SU-DHL-6 (cell line): ENCODE data around the gene NOP56.

Experiments used
- H2AFZ ChIP-seq: fragments of 200-600 bp; sonication (generic); 2 replicates; pipeline ENCODE4 v1.6.1; 2014; ENCODE audit warnings: low read depth, mild to moderate bottlenecking, moderate library complexity, mixed read lengths, antibody characterized with exemption, low read length; ENCODE audit not compliant: severe bottlenecking
- H3F3A ChIP-seq: fragments of 200-600 bp; shearing (Covaris generic); 2 replicates; pipeline ENCODE4 v1.6.0; 2016; ENCODE audit warnings: antibody characterized with exemption, mild to moderate bottlenecking; ENCODE audit not compliant: insufficient read depth
- H3K27ac ChIP-seq: fragments of 200-600 bp; sonication (generic); 2 replicates; pipeline ENCODE4 v1.5.1; 2016; ENCODE audit warnings: low read depth, mild to moderate bottlenecking, low read length, moderate library complexity, mixed read lengths
- H3K27me3 ChIP-seq: fragments of 200-600 bp; sonication (generic), shearing (Covaris generic); 2 replicates; pipeline ENCODE4 v1.6.0; 2014; ENCODE audit warnings: mild to moderate bottlenecking, low read length
- H3K36me3 ChIP-seq: fragments of 200-600 bp; sonication (generic); 2 replicates; pipeline ENCODE4 v1.6.1; 2014; ENCODE audit warnings: mild to moderate bottlenecking, low read length, mixed read lengths
- H3K4me2 ChIP-seq: fragments of 300-600, 200-600 bp; shearing (Covaris generic), sonication (generic); 2 replicates; pipeline ENCODE4 v1.6.0; 2014; ENCODE audit warnings: low read length, low read depth, mild to moderate bottlenecking; ENCODE audit not compliant: poor library complexity, severe bottlenecking
- H3K4me3 ChIP-seq: fragments of 200-600 bp; sonication (generic); 2 replicates; pipeline ENCODE4 v1.5.1; 2014; ENCODE audit warnings: antibody characterized with exemption, low read length, mild to moderate bottlenecking, mixed read lengths; ENCODE audit not compliant: insufficient read depth, poor library complexity, severe bottlenecking
- H3K79me2 ChIP-seq: fragments of 200-600 bp; sonication (generic); 2 replicates; pipeline ENCODE4 v1.6.1; 2014; ENCODE audit warnings: mild to moderate bottlenecking, low read length, moderate library complexity; ENCODE audit not compliant: insufficient read depth
- H3K9ac ChIP-seq: fragments of 200-600 bp; sonication (generic); 2 replicates; pipeline ENCODE4 v1.7.0; 2014; ENCODE audit warnings: mild to moderate bottlenecking, low read length
- H3K9me2 ChIP-seq: fragments of 200-600 bp; sonication (generic); replicated peaks from 2 replicates; pipeline ENCODE4 v1.6.1; 2014; ENCODE audit warnings: low read length; ENCODE audit not compliant: insufficient read depth
- H3K9me3 ChIP-seq: fragments of 200-600 bp; sonication (generic); 2 replicates; pipeline ENCODE4 v1.6.1; 2014; ENCODE audit warnings: low read length, mixed read lengths; ENCODE audit not compliant: insufficient read depth
- H4K20me1 ChIP-seq: fragments of 200-600 bp; sonication (generic); 2 replicates; pipeline ENCODE4 v1.6.1; 2014; ENCODE audit warnings: low read depth, mild to moderate bottlenecking, antibody characterized with exemption, low read length, moderate library complexity, mixed read lengths
- CTCF ChIP-seq: fragments of 200-600 bp; sonication (generic); IDR thresholded peaks from one replicate; pipeline ENCODE4 v1.5.1; 2017; ENCODE audit warnings: antibody characterized with exemption, mild to moderate bottlenecking, low read length, moderate library complexity; ENCODE audit not compliant: insufficient read depth, poor library complexity, severe bottlenecking
- EZH2phosphoT487 ChIP-seq: fragments of 200-600 bp; sonication (generic), shearing (Covaris generic); conservative IDR thresholded peaks from 2 replicates; pipeline ENCODE4 v1.6.1; 2018; ENCODE audit warnings: mild to moderate bottlenecking, antibody characterized with exemption, low read length, moderate library complexity, mixed read lengths

NOP56 gene

GRCh38 chr20:2610941-2611720 lies 41.3 kb upstream of the NOP56 start:
- H3K4me2 ChIP-seq: no peak overlapping the region
- no peak overlapping the region for H3K9ac ChIP-seq
- no peak overlapping the region for H3K4me3 ChIP-seq
- H3K79me2 ChIP-seq: no peaks in the 10 kb centered on the region
- no peaks in the 10 kb centered on the region for H3K9me2 ChIP-seq
- TF ChIP-seq EZH2phosphoT487: no peak
- TF ChIP-seq CTCF: no peak
- H3K27ac ChIP-seq: no peak overlapping the region
- no peaks in the 10 kb centered on the region for H3F3A ChIP-seq
- no peaks in the 10 kb centered on the region for H3K36me3 ChIP-seq
- H3K9me3 ChIP-seq: no peaks in the 10 kb centered on the region
- no peaks in the 10 kb centered on the region for H3K27me3 ChIP-seq
- no peak overlapping the region for H2AFZ ChIP-seq
- no peaks in the 10 kb centered on the region for H4K20me1 ChIP-seq

- no peaks in the 10 kb centered on the region for H3K27me3 ChIP-seq
- H3K27ac ChIP-seq: no peak overlapping the region
- H3K36me3 ChIP-seq: no peaks in the 10 kb centered on the region
- H3K9me3 ChIP-seq: no peaks in the 10 kb centered on the region
- no peak overlapping the region for H3K4me2 ChIP-seq
- no peak overlapping the region for H3K9ac ChIP-seq
- H4K20me1 ChIP-seq: no peaks in the 10 kb centered on the region
- H3K9me2 ChIP-seq: no peaks in the 10 kb centered on the region
- H3F3A ChIP-seq: no peaks in the 10 kb centered on the region
- H3K4me3 ChIP-seq: no peak overlapping the region
- H3K79me2 ChIP-seq: no peaks in the 10 kb centered on the region
- TF ChIP-seq EZH2phosphoT487: no peak
- H2AFZ ChIP-seq: no peak overlapping the region
These were observed 40.4 kb upstream of the NOP56 start for GRCh38 chr20:2612073-2612472.

- Histone ChIP-seq H3K9me2 (no peaks in the 10 kb centered on the region), H3F3A (no peaks in the 10 kb centered on the region), H3K79me2 (no peaks in the 10 kb centered on the region), H2AFZ (no peak overlapping the region), H3K27me3 (no peaks in the 10 kb centered on the region), H4K20me1 (no peaks in the 10 kb centered on the region), H3K27ac (no peak overlapping the region), H3K9ac (no peak overlapping the region), H3K9me3 (no peaks in the 10 kb centered on the region), H3K4me2 (no peak overlapping the region), H3K36me3 (no peaks in the 10 kb centered on the region), H3K4me3 (no peak overlapping the region)
- no peak for TF ChIP-seq EZH2phosphoT487
- TF ChIP-seq CTCF: no peak
These were observed 35.8 kb upstream of the NOP56 start for GRCh38 chr20:2616634-2617033.

GRCh38 chr20:2617099-2617714 lies 35.2 kb upstream of the NOP56 start:
- Histone ChIP-seq H3F3A (no peaks in the 10 kb centered on the region), H3K27ac (no peak overlapping the region), H3K4me2 (no peak overlapping the region), H3K36me3 (no peaks in the 10 kb centered on the region), H3K4me3 (no peak overlapping the region), H3K79me2 (no peaks in the 10 kb centered on the region), H2AFZ (no peak overlapping the region), H3K9ac (no peak overlapping the region), H3K27me3 (no peaks in the 10 kb centered on the region), H3K9me2 (no peaks in the 10 kb centered on the region), H4K20me1 (no peaks in the 10 kb centered on the region), H3K9me3 (no peaks in the 10 kb centered on the region)
- no peak for TF ChIP-seq EZH2phosphoT487
